K562 (cell line): ENCODE measurements around the gene DCAF12. TPM values are rescaled to one million over a fixed set of nuclear protein-coding genes. Genes with fewer than 3 reads are reported as not detected.

Source experiments
- ATF1 ChIP-seq, 2 experiments: fragments of 450-650 bp in 1 of 2; IDR thresholded peaks; 2 replicates each; pipeline ENCODE4 v1.6.1; 2016; ENCODE audit warnings: missing compliant biosample characterization in 1 of 2, missing genetic modification characterization in 1 of 2
- CC2D1A ChIP-seq: fragments of 450-650 bp; IDR thresholded peaks from 2 replicates; pipeline ENCODE4 v1.6.1; 2017; ENCODE audit warnings: mild to moderate bottlenecking
- DDX20 ChIP-seq: fragments of 450-650 bp; IDR thresholded peaks from 2 replicates; pipeline ENCODE4 v1.6.1; 2016; ENCODE audit warnings: missing genetic modification characterization, low read depth, mild to moderate bottlenecking, missing compliant biosample characterization, moderate library complexity
- ETV5 ChIP-seq: sonication (generic); formaldehyde crosslinking; IDR thresholded peaks from 2 replicates; pipeline ENCODE4 v1.4.0; 2020; ENCODE audit warnings: low read depth, mild to moderate bottlenecking, missing genetic modification reagents
- HBP1 ChIP-seq: fragments of 450-650 bp; formaldehyde crosslinking; IDR thresholded peaks from 2 replicates; pipeline ENCODE4 v1.4.0; 2022; ENCODE audit warnings: missing genetic modification characterization
- HNRNPUL1 ChIP-seq: fragments of 200-400 bp; formaldehyde crosslinking; IDR thresholded peaks from 2 replicates; pipeline ENCODE4 v1.6.1; 2017; ENCODE audit warnings: low read length
- MCM3 ChIP-seq: fragments of 450-650 bp; IDR thresholded peaks from 2 replicates; pipeline ENCODE4 v1.6.1; 2016
- MEIS2 ChIP-seq: fragments of 450-650 bp; IDR thresholded peaks from 2 replicates; pipeline ENCODE4 v1.6.1; 2014; ENCODE audit warnings: mild to moderate bottlenecking; ENCODE audit not compliant: partially characterized antibody
- NR2C1 ChIP-seq, 2 experiments: fragments of 450-650 bp; IDR thresholded peaks; 2 replicates each; pipeline ENCODE4 v1.6.1; 2017; ENCODE audit warnings: mild to moderate bottlenecking in 2 of 2, antibody characterized with exemption in 1 of 2, inconsistent platforms in 1 of 2, missing compliant biosample characterization in 1 of 2, missing genetic modification characterization in 1 of 2
- RB1 ChIP-seq: fragments of 450-650 bp; IDR thresholded peaks from 2 replicates; pipeline ENCODE4 v1.6.1; 2017; ENCODE audit warnings: low read depth, mild to moderate bottlenecking
- RBBP5 ChIP-seq: fragments of 200-600 bp; sonication (generic); IDR thresholded peaks from 2 replicates; pipeline ENCODE4 v1.6.1; 2012; ENCODE audit warnings: borderline replicate concordance, mild to moderate bottlenecking, low read length, control low read depth, inconsistent platforms; ENCODE audit not compliant: insufficient read depth, poor library complexity, severe bottlenecking
- REST ChIP-seq, 2 experiments: fragments of 450-650 bp; formaldehyde crosslinking in 1 of 2; IDR thresholded peaks; 2 replicates each; pipeline versions ENCODE4 v1.4.0 to v1.6.1; 2014 to 2020; ENCODE audit warnings: mild to moderate bottlenecking in 2 of 2, borderline replicate concordance in 1 of 2, low read depth in 1 of 2
- ZBTB7A ChIP-seq: IDR thresholded peaks from 2 replicates; pipeline ENCODE4 v1.6.1; 2011; ENCODE audit warnings: low read depth, mild to moderate bottlenecking, low read length, moderate library complexity, borderline replicate concordance; ENCODE audit not compliant: control insufficient read depth
- polyA plus RNA-seq, 8 experiments: library from polyadenylated mRNA; depleted of rRNA in 4 of 8; stranded (reverse) in 5 of 8; unstranded in 3 of 8; fragments of >200 nt; fragmentation: Nextera tagmentation in 2 of 8; fragmentation: Illumina TruSeq in 1 of 8; extraction: Ambion mirVana in 2 of 8; extraction: Trizol in 1 of 8; gene quantifications; 2 replicates each; pipeline versions ENCODE4 v1.2.1 to v1.2.3, GENCODE V29; 2011 to 2014; ENCODE audit warnings: inconsistent platforms in 1 of 8, missing spikeins in 1 of 8
- total RNA-seq, 7 experiments: library from RNA; depleted of rRNA in 6 of 7; stranded (reverse); fragments of >200 nt in 6 of 7; fragmentation: Illumina TruSeq in 2 of 7; extraction: Trizol in 2 of 7; gene quantifications; 2 replicates each; pipeline versions ENCODE4 v1.2.1 to v1.2.3, GENCODE V29; 2011 to 2021; ENCODE audit warnings: low replicate concordance in 1 of 7
- TF ChIP-seq, protein P1 (sequence below), 2 experiments: IDR thresholded peaks; 2 replicates each; pipeline ENCODE4 v1.6.1; 2011; ENCODE audit warnings: borderline replicate concordance in 1 of 2, control low read depth in 1 of 2, low read depth in 1 of 2, low read length in 1 of 2, mild to moderate bottlenecking in 1 of 2, mixed read lengths in 1 of 2, moderate library complexity in 1 of 2; ENCODE audit not compliant: insufficient read depth in 1 of 2, insufficient read length in 1 of 2, poor library complexity in 1 of 2, severe bottlenecking in 1 of 2; ENCODE audit errors: extremely low read depth in 1 of 2

Gene DCAF12
- total and polyA plus RNA-seq, 9 of the 15 experiments (the other 6 are each of a cell fraction or from before 2014, with no cell fraction given) = 10.9 to 59.6 (median 30.8) TPM

DNA sequence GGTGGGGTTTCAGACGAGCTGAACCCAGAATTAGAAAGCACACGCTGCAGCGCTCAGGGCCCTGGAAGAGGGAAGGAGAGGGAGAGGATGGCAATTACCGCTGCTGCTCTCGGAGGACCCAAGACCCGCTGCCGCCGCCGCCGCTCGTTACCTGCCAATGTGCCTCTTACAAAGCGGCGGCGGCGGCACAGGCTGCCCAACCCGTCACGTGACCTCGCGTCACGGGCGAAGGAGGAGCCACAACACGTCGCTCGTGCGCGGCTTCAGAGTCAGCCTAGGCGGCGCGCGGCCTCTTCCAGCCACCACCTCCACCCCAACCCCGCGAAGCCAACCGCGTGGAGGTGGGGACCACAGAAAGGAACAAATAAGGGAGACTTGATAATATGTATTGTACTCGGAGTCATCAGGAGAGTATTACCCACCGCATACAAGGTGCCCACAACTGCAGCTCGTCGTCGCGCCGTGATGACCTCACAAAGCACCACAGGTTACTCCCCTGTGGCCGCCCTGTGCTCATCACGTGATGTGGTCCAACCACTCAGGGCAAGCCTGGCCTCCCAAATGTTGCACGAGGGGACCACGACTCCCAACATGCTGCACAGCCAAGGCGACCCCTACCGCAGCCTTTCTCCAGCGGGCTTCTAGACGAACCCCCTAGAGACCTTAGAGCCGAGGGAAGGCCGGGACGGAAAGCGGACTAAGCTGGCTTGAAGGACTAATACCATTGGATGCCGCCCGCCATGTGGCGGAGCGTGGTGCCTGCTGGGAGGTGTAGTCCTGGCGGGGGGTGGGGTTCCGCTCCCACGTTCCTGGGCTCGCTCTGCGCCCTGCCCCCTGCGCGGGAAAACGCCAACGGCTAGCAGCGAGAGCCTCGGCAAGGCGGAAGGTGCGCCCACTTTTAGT, 77.5 kb downstream of the DCAF12 start, which contains the start of gene UBAP2 (continued):
- TF ChIP-seq REST (IDR thresholded peaks at IDR 0.05; ENCODE audit: borderline replicate concordance) (peak; percentile 79), REST (CRISPR knock-in tag; IDR thresholded peaks at IDR 0.05; ENCODE audit: low read depth) (no peak; the same call in 1 of the 2 replicates), NR2C1 (IDR thresholded peaks at IDR 0.05) (peak; percentile 83), NR2C1 (tag; IDR thresholded peaks at IDR 0.05) (no peak), CC2D1A (0 out of 2 replicates have a peak, but pooled peaks have one; percentile 8), RB1 (peak; percentile 98), RBBP5 (peak; percentile 75), MEIS2 (no peak), ZBTB7A (peak; percentile 53; the same call in 1 of the 2 replicates), ATF1 (CRISPR knock-in tag; IDR thresholded peaks at IDR 0.05) (peak; percentile 74), ATF1 (tag; IDR thresholded peaks at IDR 0.05) (peak; percentile 99), ETV5 (CRISPR knock-in tag) (peak; percentile 37; the same call in 1 of the 2 replicates), MCM3 (no peak), DDX20 (no peak), HNRNPUL1 (no peak), HBP1 (no peak)
- TF ChIP-seq, protein P1, sequence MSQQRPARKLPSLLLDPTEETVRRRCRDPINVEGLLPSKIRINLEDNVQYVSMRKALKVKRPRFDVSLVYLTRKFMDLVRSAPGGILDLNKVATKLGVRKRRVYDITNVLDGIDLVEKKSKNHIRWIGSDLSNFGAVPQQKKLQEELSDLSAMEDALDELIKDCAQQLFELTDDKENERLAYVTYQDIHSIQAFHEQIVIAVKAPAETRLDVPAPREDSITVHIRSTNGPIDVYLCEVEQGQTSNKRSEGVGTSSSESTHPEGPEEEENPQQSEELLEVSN (IDR thresholded peaks at IDR 0.05; ENCODE audit: borderline replicate concordance in 1 of 2, extremely low read depth in 1 of 2, insufficient read depth in 1 of 2, insufficient read length in 1 of 2, low read depth in 1 of 2, low read length in 1 of 2, poor library complexity in 1 of 2, severe bottlenecking in 1 of 2) = peak; percentile 99 to 100
